ENCODE results near the gene ROS1. TPM values are rescaled to one million over a fixed set of nuclear protein-coding genes. Genes with fewer than 3 reads are reported as not detected.

Gene ROS1
- total and polyA plus RNA-seq, 2 donors (not counting 1 experiment from before 2014, with no cell fraction given): under 0.01 to 0.01 TPM

DNA sequence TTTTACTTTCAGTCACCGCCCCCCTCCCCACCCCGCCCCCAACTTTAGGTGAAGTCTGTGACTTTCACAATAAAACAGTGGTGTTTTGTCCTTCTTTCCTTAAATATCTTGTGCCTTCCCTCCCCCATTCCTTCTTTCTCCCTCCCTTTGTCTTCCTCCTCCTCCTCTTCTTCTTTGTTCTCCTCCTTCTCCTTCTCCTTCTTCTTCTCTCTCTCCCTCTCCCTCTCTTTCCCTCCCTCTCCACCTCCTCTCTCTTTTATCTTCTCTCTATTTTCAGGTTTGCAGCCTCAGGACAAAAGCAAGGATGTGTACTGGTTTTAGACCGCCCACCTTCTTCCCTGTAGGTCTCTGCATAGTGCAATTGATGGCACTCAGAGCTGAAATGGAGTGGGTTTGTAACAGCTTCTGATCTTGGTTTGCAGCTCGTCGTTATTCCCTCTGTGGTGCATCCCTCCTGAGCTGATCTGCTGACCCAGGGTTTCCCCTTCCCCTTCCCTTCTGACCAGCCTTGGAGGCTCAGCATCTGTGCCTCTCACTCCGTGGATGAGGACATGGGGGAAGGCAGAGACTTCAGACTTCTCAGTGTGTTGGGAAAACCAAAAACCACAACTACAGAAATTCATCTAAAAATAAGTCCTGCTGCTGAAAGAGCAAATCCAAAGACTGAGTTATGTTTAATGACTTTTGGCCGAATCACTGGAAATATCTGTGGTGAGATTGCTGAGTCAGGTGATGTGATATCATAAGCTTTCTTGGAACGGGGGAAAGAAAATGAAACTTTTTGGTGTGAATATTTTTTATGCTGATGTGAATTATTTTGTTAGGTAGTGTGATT lies 153.5 kb downstream of the ROS1 start:
- Histone ChIP-seq H3K4me1 (ENCODE audit: control insufficient read depth, extremely low read depth, insufficient read depth, low read length) (no peaks in the 10 kb centered on the region), H3K27me3 (ENCODE audit: control insufficient read depth, insufficient read depth, low read length) (peaks cover 35% of the 10 kb centered on the region), H2AFZ (ENCODE audit: low read length) (no peak overlapping the region), H3K9me3 (ENCODE audit: control insufficient read depth, insufficient read depth, low read depth, low read length) (no peaks in the 10 kb centered on the region), H3K4me3 (replicated peaks in 1 of 4; ENCODE audit: control extremely low read depth in 1 of 4, insufficient read depth in 1 of 4, low read depth in 3 of 4, low read length in 4 of 4) (no peak overlapping the region), H3K9ac (ENCODE audit: insufficient read depth, low read length) (no peak overlapping the region), H3K4me2 (ENCODE audit: extremely low read depth, insufficient read depth, low read length) (no peak overlapping the region), H3K36me3 (ENCODE audit: control insufficient read depth, insufficient read depth, low read length) (no peaks in the 10 kb centered on the region), H4K20me1 (ENCODE audit: control insufficient read depth, extremely low read depth, insufficient read depth, low read length) (no peaks in the 10 kb centered on the region), H3K27ac (ENCODE audit: insufficient read depth, low read length) (no peak overlapping the region), H3K79me2 (ENCODE audit: control insufficient read depth, insufficient read depth, low read length) (no peaks in the 10 kb centered on the region)
- TF ChIP-seq, protein P1, sequence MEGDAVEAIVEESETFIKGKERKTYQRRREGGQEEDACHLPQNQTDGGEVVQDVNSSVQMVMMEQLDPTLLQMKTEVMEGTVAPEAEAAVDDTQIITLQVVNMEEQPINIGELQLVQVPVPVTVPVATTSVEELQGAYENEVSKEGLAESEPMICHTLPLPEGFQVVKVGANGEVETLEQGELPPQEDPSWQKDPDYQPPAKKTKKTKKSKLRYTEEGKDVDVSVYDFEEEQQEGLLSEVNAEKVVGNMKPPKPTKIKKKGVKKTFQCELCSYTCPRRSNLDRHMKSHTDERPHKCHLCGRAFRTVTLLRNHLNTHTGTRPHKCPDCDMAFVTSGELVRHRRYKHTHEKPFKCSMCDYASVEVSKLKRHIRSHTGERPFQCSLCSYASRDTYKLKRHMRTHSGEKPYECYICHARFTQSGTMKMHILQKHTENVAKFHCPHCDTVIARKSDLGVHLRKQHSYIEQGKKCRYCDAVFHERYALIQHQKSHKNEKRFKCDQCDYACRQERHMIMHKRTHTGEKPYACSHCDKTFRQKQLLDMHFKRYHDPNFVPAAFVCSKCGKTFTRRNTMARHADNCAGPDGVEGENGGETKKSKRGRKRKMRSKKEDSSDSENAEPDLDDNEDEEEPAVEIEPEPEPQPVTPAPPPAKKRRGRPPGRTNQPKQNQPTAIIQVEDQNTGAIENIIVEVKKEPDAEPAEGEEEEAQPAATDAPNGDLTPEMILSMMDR (conservative IDR thresholded peaks at IDR 0.05 in 1 of 2, IDR thresholded peaks at IDR 0.05 in 1 of 2; ENCODE audit: low read depth in 1 of 2, low read length in 2 of 2): no peak
- no peak for TF ChIP-seq EZH2 (IDR thresholded peaks at IDR 0.05; ENCODE audit: low read length, missing control alignments)
- DNase-seq (ENCODE audit: low read depth in 2 of 2): peak in 1 of 2 donors; percentile 50

DNA sequence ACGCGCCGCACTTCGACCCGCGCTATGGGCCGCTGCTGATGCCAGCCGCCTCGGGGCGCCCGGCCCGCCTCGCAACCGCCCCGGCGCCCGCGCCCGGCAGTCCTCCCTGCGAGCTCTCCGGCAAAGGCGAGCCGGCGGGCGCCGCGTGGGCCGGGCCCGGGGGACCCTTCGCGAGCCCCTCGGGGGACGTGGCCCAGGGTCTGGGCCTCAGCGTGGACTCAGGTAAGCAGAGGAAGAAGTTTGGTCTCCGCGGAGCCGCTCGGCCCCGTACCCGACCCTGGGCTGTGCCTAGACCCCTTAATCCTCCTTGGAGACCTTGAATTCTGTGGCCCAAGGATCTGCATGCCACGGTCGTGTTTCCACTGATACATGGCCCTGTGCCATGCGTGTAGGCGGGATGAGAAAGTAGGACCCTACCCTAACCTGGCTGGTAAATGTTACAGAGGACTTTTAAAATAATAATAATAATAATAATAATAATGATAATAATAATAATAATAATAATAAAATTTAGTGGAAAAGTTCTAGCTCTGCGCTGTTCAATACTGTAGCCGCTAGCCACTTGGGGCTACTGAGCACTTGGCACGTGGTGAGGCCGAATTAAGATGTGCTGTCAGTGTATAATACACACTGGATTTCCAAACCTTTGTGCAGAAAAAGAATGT lies 154.8 kb downstream of the ROS1 start:
- Histone ChIP-seq H3K36me3 (ENCODE audit: control insufficient read depth, insufficient read depth, low read length) (no peaks in the 10 kb centered on the region), H3K4me1 (ENCODE audit: control insufficient read depth, extremely low read depth, insufficient read depth, low read length) (no peaks in the 10 kb centered on the region), H3K27ac (ENCODE audit: insufficient read depth, low read length) (no peak overlapping the region), H4K20me1 (ENCODE audit: control insufficient read depth, extremely low read depth, insufficient read depth, low read length) (no peaks in the 10 kb centered on the region), H3K27me3 (ENCODE audit: control insufficient read depth, insufficient read depth, low read length) (peaks cover 46% of the 10 kb centered on the region), H3K4me2 (ENCODE audit: extremely low read depth, insufficient read depth, low read length) (no peak overlapping the region), H3K4me3 (replicated peaks in 1 of 4; ENCODE audit: control extremely low read depth in 1 of 4, insufficient read depth in 1 of 4, low read depth in 3 of 4, low read length in 4 of 4) (no peak overlapping the region), H3K9me3 (ENCODE audit: control insufficient read depth, insufficient read depth, low read depth, low read length) (no peaks in the 10 kb centered on the region), H3K79me2 (ENCODE audit: control insufficient read depth, insufficient read depth, low read length) (no peaks in the 10 kb centered on the region), H2AFZ (ENCODE audit: low read length) (no peak overlapping the region), H3K9ac (ENCODE audit: insufficient read depth, low read length) (no peak overlapping the region)
- no peak for DNase-seq (ENCODE audit: low read depth in 2 of 2)
- peak; percentile 87 for TF ChIP-seq EZH2 (IDR thresholded peaks at IDR 0.05; ENCODE audit: low read length, missing control alignments)
- TF ChIP-seq, protein P1 (conservative IDR thresholded peaks at IDR 0.05 in 1 of 2, IDR thresholded peaks at IDR 0.05 in 1 of 2; ENCODE audit: low read depth in 1 of 2, low read length in 2 of 2): no peak

DNA sequence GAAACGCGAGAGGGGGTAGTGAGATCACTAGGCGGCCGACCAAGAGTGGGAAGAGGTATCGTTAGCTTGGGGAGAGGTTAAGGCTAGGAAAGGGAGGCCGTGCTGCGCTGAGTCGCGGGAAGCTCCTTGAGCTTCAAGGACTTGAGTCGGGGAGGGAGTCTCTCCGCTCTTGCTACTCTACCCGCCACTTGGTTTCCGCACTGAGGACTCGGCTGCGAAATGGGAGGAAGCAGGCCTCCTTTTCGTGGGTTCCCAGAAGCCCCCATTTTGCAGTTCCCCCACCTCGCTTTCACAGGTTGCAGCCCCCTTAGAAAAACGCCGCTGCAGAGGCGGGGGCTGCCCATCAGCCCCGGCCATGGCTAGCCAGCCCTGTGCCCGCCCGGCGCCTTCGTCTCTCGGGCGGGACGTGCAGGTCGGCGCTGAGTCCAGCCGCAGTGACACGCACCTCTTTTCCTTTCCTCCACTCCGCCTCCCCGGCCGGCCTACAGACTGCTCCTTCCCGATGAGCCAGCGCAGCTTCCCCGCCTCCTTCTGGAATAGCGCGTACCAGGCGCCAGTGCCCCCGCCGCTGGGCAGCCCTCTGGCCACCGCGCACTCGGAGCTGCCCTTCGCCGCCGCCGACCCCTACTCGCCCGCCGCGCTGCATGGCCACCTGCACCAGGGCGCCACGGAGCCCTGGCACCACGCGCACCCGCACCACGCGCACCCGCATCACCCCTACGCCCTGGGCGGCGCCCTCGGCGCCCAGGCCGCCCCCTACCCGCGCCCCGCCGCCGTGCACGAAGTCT lies 155.5 kb downstream of the ROS1 start:
- Histone ChIP-seq H4K20me1 (ENCODE audit: control insufficient read depth, extremely low read depth, insufficient read depth, low read length) (no peaks in the 10 kb centered on the region), H3K4me3 (replicated peaks in 1 of 4; ENCODE audit: control extremely low read depth in 1 of 4, insufficient read depth in 1 of 4, low read depth in 3 of 4, low read length in 4 of 4) (peak overlapping the region in 1 of 4 experiments; percentile 7), H3K9ac (ENCODE audit: insufficient read depth, low read length) (no peak overlapping the region), H3K27ac (ENCODE audit: insufficient read depth, low read length) (no peak overlapping the region), H2AFZ (ENCODE audit: low read length) (no peak overlapping the region), H3K79me2 (ENCODE audit: control insufficient read depth, insufficient read depth, low read length) (no peaks in the 10 kb centered on the region), H3K4me2 (ENCODE audit: extremely low read depth, insufficient read depth, low read length) (no peak overlapping the region), H3K9me3 (ENCODE audit: control insufficient read depth, insufficient read depth, low read depth, low read length) (no peaks in the 10 kb centered on the region), H3K4me1 (ENCODE audit: control insufficient read depth, extremely low read depth, insufficient read depth, low read length) (no peaks in the 10 kb centered on the region), H3K27me3 (ENCODE audit: control insufficient read depth, insufficient read depth, low read length) (peaks cover 53% of the 10 kb centered on the region), H3K36me3 (ENCODE audit: control insufficient read depth, insufficient read depth, low read length) (no peaks in the 10 kb centered on the region)
- TF ChIP-seq EZH2 (IDR thresholded peaks at IDR 0.05; ENCODE audit: low read length, missing control alignments): peak; percentile 98
- TF ChIP-seq, protein P1 (conservative IDR thresholded peaks at IDR 0.05 in 1 of 2, IDR thresholded peaks at IDR 0.05 in 1 of 2; ENCODE audit: low read depth in 1 of 2, low read length in 2 of 2): no peak
- DNase-seq (ENCODE audit: low read depth in 2 of 2): peak in 1 of 2 donors; percentile 13
